ENCODE measurements around the gene MRPS15.
A peak's percentile ranks its signal among the peaks of the same experiment; 100 is the strongest.
"Not testable (repeated sequence)": the region's sequence is repeated elsewhere in the genome, so short reads cannot be mapped to it uniquely, and the experiment has no call there.

The MRPS15 gene

DNA sequence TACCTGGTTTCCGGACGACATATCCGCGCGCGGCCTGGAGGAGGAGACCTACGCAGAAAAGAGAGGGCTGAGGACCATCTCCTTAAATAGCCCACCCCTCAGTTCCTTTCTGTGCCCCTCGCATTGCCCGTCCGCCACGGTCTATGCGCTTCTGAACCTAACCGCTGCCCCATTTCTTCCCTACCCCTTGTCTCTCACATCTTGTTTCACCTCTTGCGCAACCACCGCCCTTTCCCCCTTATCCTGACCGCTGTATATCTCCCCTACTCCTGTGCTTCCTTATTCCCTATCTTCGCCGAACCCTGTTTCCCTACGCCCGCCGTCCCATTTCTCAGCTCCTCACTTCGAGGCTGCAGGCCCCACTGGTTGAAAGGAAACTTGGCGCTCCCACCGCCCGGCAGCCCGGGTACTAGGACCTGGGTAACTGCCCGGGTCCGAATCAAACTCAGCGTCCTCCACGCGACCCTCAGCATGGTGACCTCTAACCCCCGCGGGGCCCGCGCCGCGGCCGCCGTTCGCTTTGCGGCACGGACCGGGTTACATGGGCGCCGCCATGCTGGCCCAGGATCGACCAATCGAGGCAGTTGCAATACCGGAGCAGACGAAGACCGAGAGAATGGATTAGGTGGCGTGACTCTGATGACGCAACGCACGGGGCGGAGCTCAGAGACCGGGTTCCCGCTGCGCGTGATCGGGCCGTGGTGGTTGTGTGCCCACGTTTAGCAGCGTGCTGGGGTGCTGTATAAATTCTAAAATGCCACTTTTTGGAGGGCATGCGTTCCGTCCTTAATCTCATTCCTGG is at the start of gene MRPS15:
TSS of gene MRPS15 (minus strand) at position 582 of the 802 bp plus-strand sequence. CDS start at position 473, 109 bp downstream.
- in situ Hi-C loops (cut with MboI; ENCODE audit: low pct_unique_long_range_greater_than_20kb, low sequenced_read_pairs), result no loop called here

DNA sequence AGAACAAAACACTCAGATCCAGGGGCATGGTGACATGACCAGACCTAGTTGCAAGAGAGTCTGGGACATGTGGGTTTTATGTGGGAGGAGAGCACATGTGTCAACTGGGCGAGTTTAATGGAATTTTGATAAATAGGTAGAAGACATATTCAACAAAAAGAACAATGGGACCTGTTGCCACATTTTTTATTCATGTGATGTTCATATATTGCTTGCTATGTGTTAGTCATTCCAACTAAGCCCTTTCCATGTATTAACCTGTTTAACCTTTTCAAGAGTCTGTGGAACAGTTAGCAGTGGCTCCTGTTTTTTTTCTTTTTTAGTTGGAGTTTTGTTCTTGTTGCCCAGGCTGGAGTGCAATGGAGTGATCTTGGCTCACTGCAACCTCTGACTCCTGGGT is 48.7 kb upstream of the MRPS15 start:
- no peak for DNase-seq
- in situ Hi-C loops (cut with MboI; ENCODE audit: low pct_unique_long_range_greater_than_20kb, low sequenced_read_pairs), result no loop called here

More for the DNA sequence above, at the start of gene MRPS15:
- DNase-seq, result peak; percentile 93

DNA sequence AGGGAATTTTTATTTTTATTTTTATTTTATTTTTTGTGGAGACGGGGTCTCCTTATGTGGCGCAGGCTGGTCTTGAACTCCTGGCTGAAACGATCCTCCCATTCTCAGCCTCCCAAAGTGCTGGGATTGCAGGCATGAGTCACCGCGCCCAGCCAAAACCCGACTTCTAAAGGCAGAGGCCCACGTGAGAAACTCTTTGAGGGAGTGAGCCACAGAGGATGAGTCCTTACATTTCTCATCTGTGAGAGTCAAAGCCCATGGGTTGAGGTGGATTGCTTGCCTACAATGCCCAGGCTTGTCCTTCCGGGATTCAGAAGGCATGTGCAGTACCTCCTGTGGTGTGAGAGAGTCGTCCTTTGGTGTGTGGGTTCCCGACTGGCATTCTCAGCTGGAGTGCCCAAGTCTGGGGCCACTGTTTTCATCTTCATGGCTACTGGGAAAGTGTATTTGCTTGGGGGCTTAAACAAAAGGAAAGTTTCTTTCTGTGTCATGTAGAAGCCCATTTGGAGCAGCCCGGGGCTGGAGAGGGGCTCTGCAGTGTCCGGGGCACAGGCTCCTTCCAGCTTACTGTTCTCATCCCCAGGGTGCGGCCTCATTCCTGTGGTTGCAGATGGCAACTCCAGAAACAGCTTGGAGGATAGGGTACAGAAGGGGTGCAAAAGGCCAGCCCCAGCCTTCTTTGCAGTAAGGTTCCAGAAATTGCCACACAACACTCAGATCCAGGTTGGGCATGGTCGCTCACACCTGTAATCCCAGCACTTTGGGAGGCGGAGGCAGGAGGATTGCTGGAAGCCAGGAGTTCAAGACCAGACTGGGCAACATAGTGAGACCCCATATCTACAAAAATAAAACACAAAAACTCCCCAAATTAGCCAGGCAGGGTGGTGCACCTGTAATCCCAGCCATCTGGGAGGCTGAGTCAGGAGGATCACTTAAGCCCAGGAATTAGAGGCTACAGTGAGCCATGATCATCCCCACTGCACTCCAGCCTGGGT is 47.9 kb upstream of the MRPS15 start:
- in situ Hi-C loops (cut with MboI; ENCODE audit: low pct_unique_long_range_greater_than_20kb, low sequenced_read_pairs), result no loop called here
- DNase-seq, result no peak

DNA sequence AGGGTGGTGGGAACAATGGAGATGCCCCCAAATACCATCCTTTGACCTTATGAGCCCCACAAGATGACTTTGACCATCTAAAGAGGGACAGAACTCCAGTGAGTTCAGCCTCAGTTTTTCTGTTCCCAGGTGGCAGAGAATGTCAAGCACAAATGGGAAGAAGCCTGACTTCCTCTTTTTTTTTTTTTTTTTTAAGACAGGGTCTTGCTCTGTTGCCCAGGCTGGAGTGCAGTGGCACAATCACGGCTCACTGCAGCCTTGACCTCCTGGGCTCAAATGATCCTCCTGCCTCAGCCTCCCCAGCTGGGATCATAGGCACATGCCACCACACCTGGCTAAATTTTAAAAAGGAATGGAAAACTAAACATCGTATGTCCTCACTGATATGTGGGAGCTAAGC is 47.0 kb upstream of the MRPS15 start:
- peak; percentile 15 for DNase-seq
- in situ Hi-C loops (cut with MboI; ENCODE audit: low pct_unique_long_range_greater_than_20kb, low sequenced_read_pairs), result not testable (repeated sequence)

DNA sequence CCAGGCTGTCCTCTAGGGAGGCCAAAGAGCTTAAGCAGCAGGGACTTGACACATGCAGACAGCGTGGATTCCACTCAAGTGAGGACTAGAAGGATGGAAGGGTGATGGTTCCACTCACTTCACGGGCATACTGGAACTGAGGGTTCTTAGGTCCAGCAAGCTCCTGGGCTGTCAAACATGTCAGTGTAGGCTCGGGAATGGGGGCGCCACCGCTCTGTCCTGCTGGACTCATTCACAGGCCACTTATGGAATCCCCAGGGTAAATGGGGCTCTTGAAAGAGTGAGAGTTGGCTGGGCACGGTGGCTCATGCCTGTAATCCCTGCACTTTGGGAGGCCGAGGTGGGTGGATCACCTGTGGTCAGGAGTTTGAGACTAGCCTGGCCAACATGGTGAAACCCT is 46.2 kb upstream of the MRPS15 start:
- no peak for DNase-seq
- in situ Hi-C loops (cut with MboI; ENCODE audit: low pct_unique_long_range_greater_than_20kb, low sequenced_read_pairs), result no loop called here

DNA sequence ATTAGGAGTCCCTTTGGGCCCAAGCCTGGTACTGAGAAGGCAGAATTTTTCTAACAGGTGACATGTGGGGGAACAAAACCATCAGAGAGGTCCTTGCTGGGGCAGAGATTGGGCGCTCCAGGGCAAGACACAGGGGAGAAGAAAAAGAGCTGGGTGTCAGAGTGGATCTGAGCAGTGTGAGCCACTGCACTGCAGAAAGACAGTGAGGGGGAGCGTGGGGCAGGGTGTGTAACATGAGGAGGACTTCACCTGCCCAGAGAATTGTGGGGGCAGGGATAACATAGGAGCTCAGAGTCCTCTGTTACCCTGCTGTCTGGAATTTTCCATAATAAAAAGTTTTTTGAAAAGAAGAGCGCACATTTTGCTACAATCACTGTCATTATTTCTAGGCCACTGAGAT is 44.1 kb upstream of the MRPS15 start:
- DNase-seq, result no peak
- in situ Hi-C loops (cut with MboI; ENCODE audit: low pct_unique_long_range_greater_than_20kb, low sequenced_read_pairs), result no loop called here

DNA sequence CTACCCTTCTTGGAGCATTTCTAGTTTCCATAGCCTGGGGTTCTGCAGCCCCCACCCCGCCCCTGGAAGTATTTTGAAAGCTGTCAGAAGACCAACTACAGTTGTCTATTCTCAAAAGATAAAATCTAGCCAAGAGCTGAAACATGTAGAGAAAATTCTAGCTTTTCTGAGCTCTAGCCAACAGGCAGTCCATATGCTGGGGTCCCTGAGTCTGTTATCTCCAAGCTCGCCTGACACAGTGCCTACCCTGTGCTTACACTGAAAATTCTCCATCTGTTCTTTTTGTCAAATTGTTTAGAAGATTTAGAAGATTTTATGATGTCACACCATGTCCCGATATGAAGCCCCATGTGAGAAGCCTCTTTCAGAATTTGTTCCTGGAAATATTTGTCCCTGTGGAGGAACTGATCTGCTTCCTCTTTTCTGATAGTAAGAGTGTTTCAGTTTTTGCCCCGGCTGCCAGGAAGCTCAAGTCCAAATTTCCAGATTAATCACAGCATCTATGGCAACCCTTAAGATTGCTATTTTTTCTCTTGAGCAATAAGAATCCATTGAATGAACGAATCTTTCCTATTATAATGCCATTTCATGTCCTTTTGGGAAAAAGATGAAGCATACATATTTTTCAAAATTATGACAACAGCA is 42.2 kb upstream of the MRPS15 start:
- DNase-seq, result no peak
- in situ Hi-C loops (cut with MboI; ENCODE audit: low pct_unique_long_range_greater_than_20kb, low sequenced_read_pairs), result no loop called here

DNA sequence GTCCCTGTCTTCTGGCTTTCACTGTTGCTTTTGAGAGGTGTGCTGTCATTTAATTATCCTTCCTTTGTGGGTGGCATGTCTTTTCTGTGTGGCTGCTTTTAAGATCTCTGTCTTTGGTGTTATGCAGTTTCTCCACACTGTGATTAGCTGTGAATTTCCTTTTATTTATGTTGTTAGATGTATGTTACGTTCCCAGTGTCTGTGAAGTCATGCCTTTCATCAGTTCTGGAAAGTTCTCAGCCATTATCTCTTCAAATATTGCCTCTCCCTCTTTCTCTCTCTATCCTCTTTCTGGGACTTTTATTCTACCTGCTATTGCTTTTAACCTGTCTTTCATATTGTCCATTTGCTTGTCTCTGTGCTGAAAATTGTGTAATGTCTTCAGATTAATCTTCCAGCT is 39.5 kb upstream of the MRPS15 start:
- in situ Hi-C loops (cut with MboI; ENCODE audit: low pct_unique_long_range_greater_than_20kb, low sequenced_read_pairs), result no loop called here
- DNase-seq, result no peak

DNA sequence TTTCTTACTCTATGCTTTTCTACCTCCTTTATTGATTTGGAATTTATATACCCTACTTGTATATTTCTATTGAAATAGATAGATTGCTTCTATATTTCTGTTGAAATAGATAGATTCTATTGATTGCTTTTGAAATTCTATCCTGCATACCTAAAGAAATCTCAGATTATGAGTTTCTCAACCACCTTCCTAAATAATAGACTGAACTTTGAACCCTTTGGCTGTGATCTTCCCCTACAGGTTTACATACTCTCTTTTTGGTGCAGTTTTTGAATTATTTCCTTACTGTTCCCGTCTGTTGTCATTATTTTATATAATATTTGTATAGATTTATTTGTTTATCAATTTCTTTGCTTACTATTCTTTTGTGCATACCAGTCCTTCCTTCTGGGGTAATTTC is 39.0 kb upstream of the MRPS15 start:
- in situ Hi-C loops (cut with MboI; ENCODE audit: low pct_unique_long_range_greater_than_20kb, low sequenced_read_pairs), result no loop called here
- DNase-seq, result no peak

DNA sequence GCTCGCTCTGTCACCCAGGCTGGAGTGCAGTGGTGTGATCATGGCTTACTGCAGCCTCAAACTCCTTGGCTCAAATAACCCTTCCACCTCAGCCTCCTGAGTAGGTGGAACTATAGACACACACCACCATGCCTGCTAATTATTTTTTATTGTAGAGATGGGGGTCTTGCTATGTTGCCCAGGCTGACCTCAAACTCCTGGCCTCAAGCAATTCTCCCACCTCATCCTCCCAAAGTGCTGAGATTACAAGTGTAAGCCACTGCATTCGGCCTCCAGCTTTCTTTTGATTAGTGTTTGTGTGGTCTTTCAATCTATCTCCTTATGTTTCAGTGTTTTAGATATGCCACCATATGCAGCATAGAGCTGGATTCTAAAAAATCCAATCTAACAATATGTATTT is 38.4 kb upstream of the MRPS15 start:
- in situ Hi-C loops (cut with MboI; ENCODE audit: low pct_unique_long_range_greater_than_20kb, low sequenced_read_pairs), result no loop called here
- DNase-seq, result no peak

DNA sequence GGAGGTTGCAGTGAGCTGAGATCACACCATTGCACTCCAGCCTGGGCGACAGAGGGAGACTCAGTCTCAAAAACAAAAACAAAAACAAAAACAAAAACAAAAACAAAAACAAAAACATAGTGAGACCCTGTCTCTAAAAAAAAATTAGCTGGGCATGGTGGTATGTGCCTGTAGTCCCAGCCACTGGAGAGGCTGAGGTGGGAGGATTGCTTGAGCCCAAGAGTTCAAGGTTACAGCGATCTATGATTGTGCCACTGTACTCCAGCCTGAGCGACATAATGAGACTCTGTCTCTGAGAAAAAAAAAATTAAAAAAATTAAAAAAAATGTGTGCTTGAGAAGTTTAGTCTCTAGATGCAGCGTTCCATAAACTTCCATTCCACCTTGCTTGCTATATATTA is 37.7 kb upstream of the MRPS15 start:
- in situ Hi-C loops (cut with MboI; ENCODE audit: low pct_unique_long_range_greater_than_20kb, low sequenced_read_pairs); DNase-seq: not testable (repeated sequence)

DNA sequence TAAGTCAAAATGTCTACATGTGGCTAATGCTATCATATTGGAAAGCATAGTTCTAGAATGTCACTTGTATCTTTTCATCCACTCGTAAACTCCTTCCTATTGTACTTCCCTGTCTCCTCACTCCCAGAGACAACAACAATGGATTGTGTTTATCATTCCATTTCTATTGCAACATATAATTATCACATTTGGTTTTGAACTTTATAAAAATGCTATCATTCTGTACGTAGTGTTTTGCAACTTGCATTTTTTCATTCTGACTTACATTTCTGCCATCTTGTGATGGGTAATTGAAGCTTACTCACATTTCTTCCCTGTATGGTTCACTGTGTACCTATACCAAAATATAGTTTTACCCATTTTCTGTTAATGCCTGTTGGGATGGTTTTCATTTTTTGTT is 33.0 kb upstream of the MRPS15 start:
- DNase-seq, result no peak
- in situ Hi-C loops (cut with MboI; ENCODE audit: low pct_unique_long_range_greater_than_20kb, low sequenced_read_pairs), result no loop called here

DNA sequence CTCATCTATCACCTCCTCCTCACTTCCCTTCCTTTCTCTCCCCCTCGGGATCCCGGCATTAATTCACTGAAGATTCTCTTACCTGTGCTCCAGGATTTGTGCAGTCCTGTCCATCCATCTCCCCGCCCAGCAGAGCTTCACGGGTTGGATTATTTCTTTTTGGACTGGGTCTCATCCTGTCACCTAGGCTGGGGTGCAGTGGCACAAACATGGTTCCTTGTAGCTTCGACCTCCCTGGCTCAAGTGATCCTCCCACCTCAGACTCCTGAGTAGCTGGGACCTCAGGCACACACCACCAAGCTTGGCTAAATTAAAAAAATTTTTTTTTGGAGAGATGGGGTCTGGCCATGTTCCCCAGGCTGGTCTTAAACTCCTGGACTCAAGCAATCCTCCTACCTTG is 30.8 kb upstream of the MRPS15 start:
- in situ Hi-C loops (cut with MboI; ENCODE audit: low pct_unique_long_range_greater_than_20kb, low sequenced_read_pairs), result no loop called here
- DNase-seq, result no peak

DNA sequence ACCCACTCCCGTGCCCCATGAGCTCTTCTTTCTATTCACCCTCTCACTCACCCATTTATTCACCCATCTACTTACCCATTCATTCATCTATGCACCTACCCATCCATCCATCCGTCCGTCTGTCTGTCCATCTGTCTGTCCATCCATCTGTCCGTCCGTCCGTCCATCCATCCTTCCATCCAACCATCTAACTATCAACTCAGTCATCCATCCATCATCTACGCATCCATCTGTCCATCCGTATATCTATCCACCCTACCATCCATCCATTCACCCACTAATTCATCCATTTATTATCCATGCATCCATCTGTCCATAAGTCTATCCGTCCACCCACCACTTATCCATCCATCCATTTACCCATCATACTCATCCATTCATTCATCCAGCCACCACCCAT is 29.3 kb upstream of the MRPS15 start:
- in situ Hi-C loops (cut with MboI; ENCODE audit: low pct_unique_long_range_greater_than_20kb, low sequenced_read_pairs), result no loop called here

DNA sequence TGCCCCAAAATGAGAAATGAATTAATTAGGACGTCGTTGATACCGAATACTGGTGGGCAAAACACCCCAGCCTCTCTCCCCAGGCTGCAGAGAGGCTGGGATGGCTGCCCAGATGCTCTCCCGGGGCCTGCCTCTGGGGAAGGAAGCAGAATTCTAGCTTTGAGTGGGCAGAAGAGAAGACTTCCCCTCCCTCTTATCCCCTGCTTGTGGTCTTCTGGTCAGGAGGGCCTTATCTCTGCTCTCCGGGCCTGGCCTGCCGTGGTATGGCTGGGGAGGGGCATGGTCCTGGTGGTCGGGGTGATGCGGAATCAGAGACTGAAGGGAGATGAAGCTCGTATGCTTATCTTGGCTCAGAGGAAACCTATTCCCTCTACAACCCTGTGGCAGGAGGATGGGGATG is 28.3 kb upstream of the MRPS15 start:
- in situ Hi-C loops (cut with MboI; ENCODE audit: low pct_unique_long_range_greater_than_20kb, low sequenced_read_pairs), result no loop called here
- DNase-seq, result peak; percentile 10

More for the DNA sequence above, 29.3 kb upstream of the MRPS15 start:
- DNase-seq, result no peak

DNA sequence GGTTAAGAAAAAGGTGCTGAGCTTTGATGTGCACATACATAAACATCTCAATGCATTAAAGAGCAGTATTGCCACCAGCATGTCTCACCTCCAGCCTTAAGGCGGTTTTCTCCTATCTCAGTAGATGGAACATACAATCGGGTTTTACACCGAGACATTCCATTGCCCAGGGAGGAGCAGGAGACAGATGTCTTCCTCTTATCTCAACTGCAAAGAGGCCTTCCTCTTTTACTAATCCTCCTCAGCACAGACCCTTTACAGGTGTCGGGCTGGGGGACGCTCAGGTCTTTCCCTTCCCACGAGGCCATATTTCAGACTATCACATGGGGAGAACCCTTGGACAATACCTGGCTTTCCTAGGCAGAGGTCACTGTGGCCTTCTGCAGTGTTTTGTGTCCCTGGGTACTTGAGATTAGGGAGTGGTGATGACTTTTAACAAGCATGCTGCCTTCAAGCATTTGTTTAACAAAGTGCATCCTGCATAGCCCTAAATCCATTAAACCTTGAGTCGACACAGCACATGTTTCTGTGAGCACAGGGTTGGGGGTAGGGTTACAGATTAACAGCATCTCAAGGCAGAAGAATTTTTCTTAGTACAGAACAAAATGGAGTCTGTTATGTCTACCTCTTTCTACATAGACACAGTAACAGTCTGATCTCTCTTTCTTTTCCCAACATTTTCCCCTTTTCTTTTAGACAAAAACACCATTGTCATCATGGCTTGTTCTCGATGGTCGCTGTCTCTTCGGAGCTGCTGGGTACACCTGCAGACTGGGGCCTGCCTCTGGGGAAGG is 25.3 kb upstream of the MRPS15 start:
- in situ Hi-C loops (cut with MboI; ENCODE audit: low pct_unique_long_range_greater_than_20kb, low sequenced_read_pairs); DNase-seq: not testable (repeated sequence)

DNA sequence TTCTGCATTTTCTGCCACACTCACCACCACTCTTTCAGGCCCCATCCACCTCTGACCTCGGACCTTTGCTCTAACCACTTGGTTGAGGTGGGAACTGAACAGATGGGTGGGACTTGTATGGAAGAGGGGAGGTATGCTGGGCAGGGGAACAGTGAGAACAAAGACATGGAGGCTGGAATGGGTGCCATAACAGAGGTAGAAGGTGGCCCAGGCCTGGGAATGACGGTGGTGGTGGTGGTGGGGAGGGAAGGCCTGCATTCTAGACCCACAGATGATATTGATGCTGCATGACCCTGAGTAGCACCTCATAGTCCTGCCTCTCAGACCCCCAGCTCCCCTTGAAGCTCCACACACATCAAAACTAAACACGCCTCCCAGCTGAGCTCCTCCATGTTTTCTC is 23.7 kb upstream of the MRPS15 start:
- in situ Hi-C loops (cut with MboI; ENCODE audit: low pct_unique_long_range_greater_than_20kb, low sequenced_read_pairs), result no loop called here
- no peak for DNase-seq

DNA sequence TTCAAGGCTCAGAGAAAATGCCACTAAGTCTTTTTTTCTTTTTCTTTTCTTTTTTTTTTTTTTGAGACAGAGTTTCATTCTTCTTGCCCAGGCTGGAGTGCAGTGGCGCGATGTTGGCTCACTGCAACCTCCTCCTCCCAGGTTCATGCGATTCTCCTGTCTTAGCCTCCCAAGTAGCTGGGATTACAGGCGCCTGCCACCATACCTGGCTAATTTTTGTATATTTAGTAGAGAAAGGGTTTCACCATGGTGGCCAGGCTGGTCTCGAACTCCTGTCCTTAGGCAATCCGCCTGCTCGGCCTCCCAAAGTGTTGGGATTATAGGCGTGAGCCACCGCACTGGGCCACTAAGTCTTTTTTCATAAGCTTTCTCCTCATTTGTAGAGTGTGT is 23.1 kb upstream of the MRPS15 start:
- DNase-seq; in situ Hi-C loops (cut with MboI; ENCODE audit: low pct_unique_long_range_greater_than_20kb, low sequenced_read_pairs): not testable (repeated sequence)

Measured in KBM-7 (cell line).